ENCODE measurements around the gene CCDC85B. TPM values are rescaled to one million over a fixed set of nuclear protein-coding genes. Genes with fewer than 3 reads are reported as not detected.

CCDC85B gene
- polyA plus RNA-seq, 1 donor from 2014 or later, result 28.5 TPM

DNA sequence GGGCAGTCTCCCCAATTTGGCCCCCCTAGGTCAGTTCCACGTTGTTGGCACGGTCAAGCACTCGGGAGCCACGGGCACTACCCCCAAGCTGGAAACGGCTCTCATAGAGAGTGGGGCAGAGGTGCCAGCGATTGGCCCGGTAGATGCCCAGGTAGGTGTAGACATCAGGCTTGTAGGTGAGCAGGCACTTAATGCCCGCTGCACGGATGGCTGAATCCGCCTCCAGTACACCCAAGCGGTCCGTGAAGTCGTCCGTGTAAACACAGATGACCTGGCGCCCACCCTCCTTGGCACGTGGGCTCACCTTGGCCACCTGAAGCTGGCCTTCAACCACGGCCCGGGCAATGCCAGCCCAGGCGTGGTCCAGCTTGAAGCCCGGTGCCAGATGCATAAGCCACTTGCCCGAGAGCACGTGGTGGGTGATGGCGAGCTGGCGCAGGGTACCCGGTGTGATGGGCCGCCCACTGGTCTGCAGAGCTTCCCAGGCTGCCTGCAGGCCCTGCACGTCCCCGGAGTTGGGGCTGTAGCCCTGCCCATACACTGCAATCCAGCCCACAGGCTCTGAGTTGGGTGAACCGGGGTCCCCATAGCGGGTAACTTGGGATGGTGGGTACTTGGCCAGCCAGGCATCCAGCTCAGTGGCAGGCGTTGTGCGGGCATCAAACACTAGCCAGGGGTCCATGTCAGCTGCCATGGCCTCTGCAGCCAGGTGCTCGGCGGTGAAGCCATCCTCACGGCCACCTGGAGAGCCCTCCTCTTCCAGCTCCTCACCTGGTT, 27.1 kb downstream of the CCDC85B start:
- Histone ChIP-seq H2AFZ (ENCODE audit: low read depth, low read length) (no peak overlapping the region), H3K9me2 (ENCODE audit: insufficient read depth, low read length) (no peaks in the 10 kb centered on the region), H3K9me3 (ENCODE audit: low read length) (no peaks in the 10 kb centered on the region), H3K27me3 (ENCODE audit: insufficient read depth, low read depth, low read length) (no peaks in the 10 kb centered on the region), H3K36me3 (ENCODE audit: insufficient read depth, low read length) (no peaks in the 10 kb centered on the region), H3K9ac (ENCODE audit: low read length) (peak overlapping the region; percentile 92), H3F3A (ENCODE audit: insufficient read depth, low read length, poor library complexity, severe bottlenecking) (no peaks in the 10 kb centered on the region), H3K27ac (ENCODE audit: low read length) (no peak overlapping the region), H3K79me2 (replicated peaks; ENCODE audit: insufficient read depth, low read length) (peaks cover 20% of the 10 kb centered on the region), H4K20me1 (ENCODE audit: insufficient read depth) (no peaks in the 10 kb centered on the region), H3K4me2 (ENCODE audit: low read length) (peak overlapping the region; percentile 64), H3K4me3 (ENCODE audit: low read length) (peak overlapping the region; percentile 97)
- TF ChIP-seq EP300 (conservative IDR thresholded peaks at IDR 0.05; ENCODE audit: poor library complexity, severe bottlenecking) (no peak), EZH2 (IDR thresholded peaks at IDR 0.05; ENCODE audit: borderline replicate concordance, insufficient read depth, low read length, poor library complexity, severe bottlenecking) (no peak)

DNA sequence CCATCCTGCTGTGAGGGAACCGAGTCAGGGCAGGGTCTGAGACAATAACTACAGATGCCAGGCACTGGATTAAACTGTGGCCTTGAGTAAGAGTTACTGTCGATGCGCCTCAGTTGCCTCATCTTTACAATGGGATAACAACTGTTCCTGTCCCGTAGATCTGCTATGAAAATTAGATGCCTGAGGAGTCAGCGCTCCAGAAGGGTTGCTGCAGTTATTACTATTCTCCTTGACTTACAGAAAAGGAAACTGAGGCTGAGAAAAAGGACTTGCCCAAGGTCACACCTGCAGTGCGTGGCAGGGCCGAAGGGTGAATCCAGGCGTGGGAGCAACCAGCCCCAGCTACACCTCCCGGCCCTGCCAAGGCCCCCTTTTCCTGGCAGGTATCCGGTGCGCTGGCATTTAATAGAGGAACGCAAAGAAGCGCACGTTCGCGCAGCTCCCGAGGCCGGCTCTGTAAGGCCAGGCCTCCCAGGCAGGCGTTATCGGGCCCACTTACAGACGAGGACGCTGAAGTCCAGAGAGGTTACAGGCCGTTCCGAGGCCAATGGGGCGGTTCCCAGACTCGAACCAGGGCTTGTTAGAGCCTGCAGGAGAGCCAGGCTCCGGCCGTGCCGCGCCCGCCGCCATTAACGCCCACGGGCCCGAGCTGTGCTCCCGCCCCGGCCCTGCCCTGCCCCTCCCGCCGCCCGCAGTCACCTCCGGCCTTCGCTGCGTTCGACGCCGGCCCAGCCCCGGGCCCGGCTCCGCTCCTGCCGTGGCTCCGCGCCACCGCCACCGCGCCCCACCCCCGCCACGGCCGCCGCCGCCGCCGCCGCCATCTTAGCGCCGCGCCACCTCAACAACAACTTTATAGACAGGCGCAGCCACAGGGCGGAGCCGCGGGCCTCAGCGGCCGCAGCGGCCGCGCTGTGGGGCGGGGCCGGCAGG, 28.0 kb downstream of the CCDC85B start, which contains the start of gene C11orf68:
C11orf68 (minus strand) TSS at position 852 of the 930 bp plus-strand sequence; CDS start at position 821, 31 bp downstream.
- H2AFZ ChIP-seq (ENCODE audit: low read depth, low read length), result peak within 1 kb of the TSS; percentile 65
- no peaks in the 10 kb centered on the region for H3F3A ChIP-seq (ENCODE audit: insufficient read depth, low read length, poor library complexity, severe bottlenecking)
- no peaks in the 10 kb centered on the region for H4K20me1 ChIP-seq (ENCODE audit: insufficient read depth)
- peaks cover 20% of the 10 kb centered on the region for H3K79me2 ChIP-seq (replicated peaks; ENCODE audit: insufficient read depth, low read length)
- peak within 1 kb of the TSS; percentile 92 for H3K4me2 ChIP-seq (ENCODE audit: low read length)
- H3K9me2 ChIP-seq (ENCODE audit: insufficient read depth, low read length), result no peaks in the 10 kb centered on the region
- H3K27me3 ChIP-seq (ENCODE audit: insufficient read depth, low read depth, low read length), result no peaks in the 10 kb centered on the region
- no peaks in the 10 kb centered on the region for H3K36me3 ChIP-seq (ENCODE audit: insufficient read depth, low read length)
- H3K4me3 ChIP-seq (ENCODE audit: low read length), result peak within 1 kb of the TSS; percentile 97
- TF ChIP-seq EZH2 (IDR thresholded peaks at IDR 0.05; ENCODE audit: borderline replicate concordance, insufficient read depth, low read length, poor library complexity, severe bottlenecking) (no peak), SMC3 (conservative IDR thresholded peaks at IDR 0.05; ENCODE audit: poor library complexity) (no peak), POLR2AphosphoS5 (IDR thresholded peaks at IDR 0.05) (peak; percentile 75), MXI1 (conservative IDR thresholded peaks at IDR 0.05; ENCODE audit: poor library complexity, severe bottlenecking) (peak; percentile 15), TAF1 (IDR thresholded peaks at IDR 0.05; ENCODE audit: low read depth) (peak; percentile 24), RAD21 (conservative IDR thresholded peaks at IDR 0.05) (no peak), EP300 (conservative IDR thresholded peaks at IDR 0.05; ENCODE audit: poor library complexity, severe bottlenecking) (no peak)
- TF ChIP-seq, protein P1, sequence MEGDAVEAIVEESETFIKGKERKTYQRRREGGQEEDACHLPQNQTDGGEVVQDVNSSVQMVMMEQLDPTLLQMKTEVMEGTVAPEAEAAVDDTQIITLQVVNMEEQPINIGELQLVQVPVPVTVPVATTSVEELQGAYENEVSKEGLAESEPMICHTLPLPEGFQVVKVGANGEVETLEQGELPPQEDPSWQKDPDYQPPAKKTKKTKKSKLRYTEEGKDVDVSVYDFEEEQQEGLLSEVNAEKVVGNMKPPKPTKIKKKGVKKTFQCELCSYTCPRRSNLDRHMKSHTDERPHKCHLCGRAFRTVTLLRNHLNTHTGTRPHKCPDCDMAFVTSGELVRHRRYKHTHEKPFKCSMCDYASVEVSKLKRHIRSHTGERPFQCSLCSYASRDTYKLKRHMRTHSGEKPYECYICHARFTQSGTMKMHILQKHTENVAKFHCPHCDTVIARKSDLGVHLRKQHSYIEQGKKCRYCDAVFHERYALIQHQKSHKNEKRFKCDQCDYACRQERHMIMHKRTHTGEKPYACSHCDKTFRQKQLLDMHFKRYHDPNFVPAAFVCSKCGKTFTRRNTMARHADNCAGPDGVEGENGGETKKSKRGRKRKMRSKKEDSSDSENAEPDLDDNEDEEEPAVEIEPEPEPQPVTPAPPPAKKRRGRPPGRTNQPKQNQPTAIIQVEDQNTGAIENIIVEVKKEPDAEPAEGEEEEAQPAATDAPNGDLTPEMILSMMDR (IDR thresholded peaks at IDR 0.05; ENCODE audit: poor library complexity, severe bottlenecking), result no peak
- TF ChIP-seq, protein P2, sequence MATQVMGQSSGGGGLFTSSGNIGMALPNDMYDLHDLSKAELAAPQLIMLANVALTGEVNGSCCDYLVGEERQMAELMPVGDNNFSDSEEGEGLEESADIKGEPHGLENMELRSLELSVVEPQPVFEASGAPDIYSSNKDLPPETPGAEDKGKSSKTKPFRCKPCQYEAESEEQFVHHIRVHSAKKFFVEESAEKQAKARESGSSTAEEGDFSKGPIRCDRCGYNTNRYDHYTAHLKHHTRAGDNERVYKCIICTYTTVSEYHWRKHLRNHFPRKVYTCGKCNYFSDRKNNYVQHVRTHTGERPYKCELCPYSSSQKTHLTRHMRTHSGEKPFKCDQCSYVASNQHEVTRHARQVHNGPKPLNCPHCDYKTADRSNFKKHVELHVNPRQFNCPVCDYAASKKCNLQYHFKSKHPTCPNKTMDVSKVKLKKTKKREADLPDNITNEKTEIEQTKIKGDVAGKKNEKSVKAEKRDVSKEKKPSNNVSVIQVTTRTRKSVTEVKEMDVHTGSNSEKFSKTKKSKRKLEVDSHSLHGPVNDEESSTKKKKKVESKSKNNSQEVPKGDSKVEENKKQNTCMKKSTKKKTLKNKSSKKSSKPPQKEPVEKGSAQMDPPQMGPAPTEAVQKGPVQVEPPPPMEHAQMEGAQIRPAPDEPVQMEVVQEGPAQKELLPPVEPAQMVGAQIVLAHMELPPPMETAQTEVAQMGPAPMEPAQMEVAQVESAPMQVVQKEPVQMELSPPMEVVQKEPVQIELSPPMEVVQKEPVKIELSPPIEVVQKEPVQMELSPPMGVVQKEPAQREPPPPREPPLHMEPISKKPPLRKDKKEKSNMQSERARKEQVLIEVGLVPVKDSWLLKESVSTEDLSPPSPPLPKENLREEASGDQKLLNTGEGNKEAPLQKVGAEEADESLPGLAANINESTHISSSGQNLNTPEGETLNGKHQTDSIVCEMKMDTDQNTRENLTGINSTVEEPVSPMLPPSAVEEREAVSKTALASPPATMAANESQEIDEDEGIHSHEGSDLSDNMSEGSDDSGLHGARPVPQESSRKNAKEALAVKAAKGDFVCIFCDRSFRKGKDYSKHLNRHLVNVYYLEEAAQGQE (IDR thresholded peaks at IDR 0.05; ENCODE audit: borderline replicate concordance), result peak; percentile 58
- H3K27ac ChIP-seq (ENCODE audit: low read length), result peak within 1 kb of the TSS; percentile 74
- H3K9me3 ChIP-seq (ENCODE audit: low read length), result no peaks in the 10 kb centered on the region
- peak within 1 kb of the TSS; percentile 92 for H3K9ac ChIP-seq (ENCODE audit: low read length)

Data from neural cell (in vitro differentiated cells).